ENCODE data around the gene SIGLEC7.

SIGLEC7 gene

GRCh38 chr19:51129716-51130115 lies 12.4 kb upstream of the SIGLEC7 start:
- TF ChIP-seq CTCF (conservative IDR thresholded peaks at IDR 0.05; ENCODE audit: low read depth, low read length) = no peak
- no peak for DNase-seq (ENCODE audit: low read depth)
- H3K4me3 ChIP-seq (ENCODE audit: low read depth, low read length) = no peak overlapping the region

DNA sequence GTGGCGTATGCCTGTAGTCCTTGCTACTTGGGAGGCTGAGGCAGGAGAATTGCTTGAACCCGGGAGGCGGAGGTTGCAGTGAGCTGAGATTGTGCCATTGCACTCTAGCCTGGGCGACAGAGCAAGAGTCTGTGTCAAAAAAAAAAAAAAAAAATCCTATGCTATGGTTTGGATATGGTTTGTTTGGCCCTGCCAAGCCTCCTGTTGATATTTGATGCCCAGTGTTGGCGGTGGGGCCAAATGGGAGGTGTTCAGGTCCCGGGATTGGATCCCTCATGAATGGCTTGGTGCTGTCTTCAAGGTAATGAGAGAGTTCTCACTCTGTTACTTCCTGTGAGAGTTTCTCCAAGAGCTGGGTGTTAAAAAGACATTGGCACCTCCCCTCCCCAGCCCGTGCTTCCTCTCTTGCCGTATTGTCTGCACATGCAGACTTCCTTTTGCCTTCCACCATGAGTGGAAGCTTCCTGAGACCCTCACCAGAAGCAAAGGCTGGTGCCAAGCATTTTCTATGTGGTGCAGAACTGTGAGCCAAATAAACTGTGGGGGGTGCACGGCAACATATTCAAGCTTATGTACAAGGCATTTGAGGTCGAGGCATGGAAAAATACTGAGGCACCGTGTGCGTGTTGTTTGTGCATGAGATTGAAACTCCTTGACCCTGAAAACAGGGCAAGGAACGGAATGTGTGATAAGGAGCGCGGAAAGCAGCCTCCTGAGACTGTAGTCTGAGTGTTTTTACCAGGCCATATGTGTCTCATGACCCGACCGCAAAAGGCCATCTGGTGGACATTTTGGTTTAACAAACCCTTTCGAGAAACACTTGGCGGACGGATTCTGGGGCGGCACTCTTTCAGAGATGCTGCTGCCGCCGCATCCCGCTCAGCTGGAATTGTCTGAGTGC lies 10.1 kb upstream of the SIGLEC7 start:
- DNase-seq (ENCODE audit: low read depth) = peak; percentile 98
- peak; percentile 35 for TF ChIP-seq CTCF (conservative IDR thresholded peaks at IDR 0.05; ENCODE audit: low read depth, low read length)
- H3K4me3 ChIP-seq (ENCODE audit: low read depth, low read length) = no peak overlapping the region

GRCh38 chr19:51135004-51135403 lies 7.1 kb upstream of the SIGLEC7 start:
- H3K4me3 ChIP-seq (ENCODE audit: low read depth, low read length) = no peak overlapping the region
- no peak for DNase-seq (ENCODE audit: low read depth)
- no peak for TF ChIP-seq CTCF (conservative IDR thresholded peaks at IDR 0.05; ENCODE audit: low read depth, low read length)

DNA sequence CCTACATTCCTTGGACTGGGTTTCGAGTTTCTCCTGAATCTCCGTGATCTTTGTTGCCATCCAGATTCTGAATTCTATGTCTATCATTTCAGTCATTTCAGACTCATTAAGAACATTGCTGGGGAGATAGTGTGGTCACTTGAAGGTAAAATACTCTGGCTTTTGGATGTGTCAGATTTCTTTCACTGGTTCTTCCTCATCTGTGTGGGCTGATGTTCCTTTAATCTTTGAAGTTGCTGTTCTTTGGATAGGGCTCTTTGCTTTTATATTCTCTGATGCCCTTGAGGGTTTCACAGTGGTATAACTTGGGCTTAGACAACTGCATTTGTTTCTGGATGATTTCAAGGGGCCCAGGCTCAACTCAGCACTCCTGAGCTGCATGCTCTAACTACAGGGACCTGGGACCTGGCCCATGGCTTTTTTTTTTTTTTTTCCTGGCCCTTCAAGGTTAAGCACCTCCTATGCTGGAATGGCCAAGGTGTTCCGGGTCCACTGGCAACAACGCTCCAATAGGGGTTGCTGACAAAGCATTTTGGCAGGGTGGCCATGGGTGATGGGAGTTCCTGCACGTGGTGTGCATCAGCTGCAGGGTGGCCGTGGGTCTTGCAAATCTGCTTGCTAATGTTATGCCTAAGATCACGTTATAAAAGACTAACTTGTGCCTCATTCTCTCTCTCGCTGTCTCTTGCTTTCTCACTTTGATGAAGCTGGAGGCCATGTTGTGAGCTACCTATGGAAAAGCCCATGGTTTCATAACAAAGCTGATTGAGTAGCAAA lies 5.9 kb upstream of the SIGLEC7 start:
- no peak for TF ChIP-seq CTCF (conservative IDR thresholded peaks at IDR 0.05; ENCODE audit: low read depth, low read length)
- DNase-seq (ENCODE audit: low read depth) = no peak

DNA sequence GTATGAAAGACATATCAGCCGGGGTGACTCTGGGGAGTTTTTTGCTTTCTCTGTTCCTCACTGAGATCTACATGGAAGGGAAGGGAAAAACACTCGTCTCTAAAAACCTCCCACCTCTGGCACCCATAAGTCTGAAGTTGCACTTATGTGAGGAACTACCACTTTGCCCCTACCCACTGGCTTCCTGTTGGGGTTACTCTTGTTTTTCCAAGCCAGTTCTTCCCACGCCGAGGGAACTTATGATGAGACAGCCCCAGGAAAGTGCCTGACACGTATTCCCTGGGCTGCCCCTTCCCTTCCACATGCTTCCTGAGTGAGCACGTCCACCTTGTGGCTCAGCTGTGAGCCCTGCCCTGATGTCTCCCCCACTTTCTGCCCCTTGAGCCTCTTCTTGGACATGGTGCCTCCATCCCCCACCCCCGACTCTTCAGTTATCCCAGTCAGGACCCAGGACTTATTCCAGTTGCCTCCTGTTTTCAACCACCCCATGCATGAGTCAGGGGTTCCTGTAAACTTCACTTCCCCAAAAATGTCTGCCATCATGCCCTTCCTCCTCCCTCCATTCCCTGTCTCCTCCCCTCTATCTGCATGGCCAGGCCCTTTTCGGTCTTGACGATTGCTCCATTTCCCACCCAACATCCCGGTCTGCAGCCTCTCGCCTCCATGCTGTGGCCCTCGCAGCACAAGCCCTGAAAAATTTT lies 5.1 kb upstream of the SIGLEC7 start:
- no peak for TF ChIP-seq CTCF (conservative IDR thresholded peaks at IDR 0.05; ENCODE audit: low read depth, low read length)
- DNase-seq (ENCODE audit: low read depth) = no peak
- no peak overlapping the region for H3K4me3 ChIP-seq (ENCODE audit: low read depth, low read length)

More for the DNA sequence above, 5.9 kb upstream of the SIGLEC7 start:
- H3K4me3 ChIP-seq (ENCODE audit: low read depth, low read length) = no peak overlapping the region

GRCh38 chr19:51137792-51138425 lies 4.2 kb upstream of the SIGLEC7 start:
- no peak for DNase-seq (ENCODE audit: low read depth)
- no peak for TF ChIP-seq CTCF (conservative IDR thresholded peaks at IDR 0.05; ENCODE audit: low read depth, low read length)
- no peak overlapping the region for H3K4me3 ChIP-seq (ENCODE audit: low read depth, low read length)
